GM12878 (cell line): ENCODE results near the gene LRRC45. TPM values are rescaled to one million over a fixed set of nuclear protein-coding genes. Genes with fewer than 3 reads are reported as not detected.
A peak's percentile ranks its signal among the peaks of the same experiment; 100 is the strongest.

Experiments used
- ATAC-seq: fragments of 200-7000 bp; cut with Tn5 transposase; 3 replicates; pipeline ENCODE4 v1.9.1; 2020; ENCODE audit warnings: mild to moderate bottlenecking, moderate library complexity
- BruUV-seq: library from RNA; stranded (reverse); fragments of 400-500 nt; replicated peaks from 2 replicates; lab custom pipeline; 2021; lab: Mats Ljungman, UMichigan
- CTCF ChIA-PET: fragments of 300-600 bp; sonication (Branson Sonifier 250); formaldehyde crosslinking; extraction: SDS; loops from one replicate; lab custom pipeline; 2021; ENCODE audit warnings: inconsistent platforms; lab: Yijun Ruan, JAX
- POLR2A ChIA-PET: fragments of 350-600 bp; formaldehyde crosslinking; extraction: SDS; loops from one replicate; lab custom pipeline; 2021; ENCODE audit warnings: inconsistent platforms; lab: Charles Lee
- RAD21 ChIA-PET: fragments of 300-600 bp; sonication (Branson Sonifier 250); formaldehyde crosslinking; loops from one replicate; lab custom pipeline; 2023; ENCODE audit warnings: antibody characterized with exemption; ENCODE audit not compliant: unreplicated experiment; lab: Charles Lee
- SMC1A ChIA-PET: fragments of 300-600 bp; sonication (Branson Sonifier 250); formaldehyde crosslinking; loops from one replicate; lab custom pipeline; 2023; ENCODE audit not compliant: unreplicated experiment, uncharacterized antibody; lab: Charles Lee
- DNase-seq: peaks from one replicate; pipeline ENCODE4 v3.0.0-alpha.2; 2011; ENCODE audit warnings: low read depth, low spot score
- FAIRE-seq: peaks from 3 replicates; lab custom pipeline; 2011; peaks lifted over from hg19 to GRCh38; lab: Jason Lieb, UNC
- H2AFZ ChIP-seq: 2 replicates; pipeline ENCODE4 v1.6.0; 2011; ENCODE audit warnings: low read depth, low read length, control low read depth; ENCODE audit not compliant: control insufficient read depth
- H3K27ac ChIP-seq: 2 replicates; pipeline ENCODE4 v1.5.1; 2011; ENCODE audit warnings: control low read depth; ENCODE audit not compliant: control insufficient read depth, insufficient read depth
- H3K27me3 ChIP-seq, 2 experiments: replicated peaks in 1 of 2; 2 replicates each; pipeline versions ENCODE4 v1.6.0 to v1.6.1; 2011; ENCODE audit warnings: low read length in 1 of 2; ENCODE audit not compliant: control insufficient read depth in 2 of 2, insufficient read depth in 2 of 2
- H3K36me3 ChIP-seq, 2 experiments: 2 replicates each; pipeline ENCODE4 v1.5.1; 2011; ENCODE audit warnings: low read length in 1 of 2; ENCODE audit not compliant: control insufficient read depth in 2 of 2, insufficient read depth in 2 of 2
- H3K4me1 ChIP-seq: 2 replicates; pipeline ENCODE4 v1.6.1; 2011; ENCODE audit warnings: mild to moderate bottlenecking, low read length, moderate library complexity, mixed read lengths; ENCODE audit not compliant: control insufficient read depth, insufficient read depth
- H3K4me2 ChIP-seq: 2 replicates; pipeline ENCODE4 v1.6.0; 2011; ENCODE audit warnings: control low read depth; ENCODE audit not compliant: control insufficient read depth, insufficient read depth
- H3K4me3 ChIP-seq: fragments of 200-600 bp; sonication (generic); 2 replicates; pipeline ENCODE4 v1.5.1; 2016
- H3K79me2 ChIP-seq: 2 replicates; pipeline ENCODE4 v1.6.0; 2011; ENCODE audit warnings: low read length; ENCODE audit not compliant: control insufficient read depth, insufficient read depth
- H3K9ac ChIP-seq: 2 replicates; pipeline ENCODE4 v1.8.0; 2011; ENCODE audit warnings: low read length, control low read depth, mixed read lengths; ENCODE audit not compliant: control insufficient read depth, insufficient read depth
- H3K9me3 ChIP-seq: replicated peaks from 3 replicates; pipeline ENCODE4 v1.5.1; 2011; ENCODE audit warnings: mild to moderate bottlenecking, low read length; ENCODE audit not compliant: control insufficient read depth, insufficient read depth
- H4K20me1 ChIP-seq: 2 replicates; pipeline ENCODE4 v1.6.0; 2011; ENCODE audit not compliant: control insufficient read depth, insufficient read depth
- POLR2A ChIP-seq: IDR thresholded peaks from 2 replicates; pipeline ENCODE4 v1.6.1; 2011; ENCODE audit warnings: low read depth, mild to moderate bottlenecking, low read length
- RFX5 ChIP-seq: IDR thresholded peaks from 2 replicates; pipeline ENCODE4 v1.6.1; 2011; ENCODE audit warnings: low read depth, low read length, improper control_type of control experiment
- ZBTB4 ChIP-seq: fragments of 450-650 bp; formaldehyde crosslinking; IDR thresholded peaks from 2 replicates; pipeline ENCODE4 v1.4.0; 2022; ENCODE audit warnings: mild to moderate bottlenecking, moderate library complexity
- WGBS: methylation state at CpG from one replicate; pipeline ENCODE4 v1.1.6; 2016; ENCODE audit warnings: low lambda C conversion rate; ENCODE audit not compliant: insufficient replicate concordance, insufficient coverage; ENCODE audit errors: missing lambda C conversion rate; 5-methylcytosine and 5-hydroxymethylcytosine counted together
- in situ Hi-C: fragments of 300-500 bp; cut with MboI; formaldehyde crosslinking; loops from 9 replicates; pipeline ENCODE4 v1.14.3; 2018; ENCODE audit warnings: mixed read lengths
- intact Hi-C: fragments of 100-400 bp; cut with micrococcal nuclease; formaldehyde crosslinking; loops from one replicate; pipeline ENCODE4 v1.14.2; 2022; ENCODE audit not compliant: unreplicated experiment
- polyA plus RNA-seq, 11 experiments: library from polyadenylated mRNA; depleted of rRNA in 4 of 11; unstranded in 6 of 11; stranded (reverse) in 5 of 11; fragments of >200 nt; fragmentation: Nextera tagmentation in 4 of 11; fragmentation: Illumina TruSeq in 1 of 11; extraction: Ambion mirVana in 4 of 11; extraction: Trizol in 1 of 11; gene quantifications; 1 replicate in 1 of 11; 2 replicates in 10 of 11; pipeline versions ENCODE4 v1.2.1 to v1.2.3, GENCODE V29; 2011 to 2016; ENCODE audit warnings: inconsistent platforms in 2 of 11, missing spikeins in 2 of 11, low read depth in 1 of 11
- total RNA-seq, 4 experiments: library from RNA; depleted of rRNA in 3 of 4; stranded (reverse); fragments of >200 nt in 3 of 4; fragmentation: Illumina TruSeq in 1 of 4; extraction: Trizol in 1 of 4; gene quantifications; 2 replicates each; pipeline versions ENCODE4 v1.2.1 to v1.2.3, GENCODE V29; 2013 to 2021

LRRC45 gene
- total and polyA plus RNA-seq, 10 of the 15 experiments (the other 5 are each of a cell fraction or from before 2014, with no cell fraction given) = 0.03 to 27.7 (median 10.4) TPM

GRCh38 chr17:82016061-82016874 lies 6.8 kb upstream of the LRRC45 start:
- 73% methylated on average over 28 of the region's 28 CpGs for WGBS
- Histone ChIP-seq H3K27ac (no peak overlapping the region), H3K9me3 (no peaks in the 10 kb centered on the region), H4K20me1 (no peaks in the 10 kb centered on the region), H3K4me2 (no peak overlapping the region), H3K4me3 (no peak overlapping the region), H3K9ac (no peak overlapping the region), H2AFZ (no peak overlapping the region), H3K79me2 (peaks cover 9% of the 10 kb centered on the region), H3K4me1 (peaks cover 1% of the 10 kb centered on the region; the same call in 1 of the 2 replicates), H3K27me3 (no peaks in the 10 kb centered on the region), H3K36me3 (no peaks in the 10 kb centered on the region; a peak in 2 of 4 replicates)
- FAIRE-seq = no peak
- DNase-seq = no peak
- peak; percentile 6 for TF ChIP-seq POLR2A
- no peak for TF ChIP-seq RFX5
- ChIA-PET SMC1A (no interaction called here), RAD21 (interaction anchor here (1.8 kb wide), 1 partner anchor 56 kb away, joined by 6 read pairs; no protein-coding TSS in a partner anchor), POLR2A (no interaction called here), CTCF (interaction anchor here (0.6 to 0.9 kb wide), 2 partner anchors 40 to 57 kb away, joined by 3 read pairs; no protein-coding TSS in a partner anchor)
- intact Hi-C loops = no loop called here
- no TSS peak for BruUV-seq
- no peak for ATAC-seq
- in situ Hi-C loops = no loop called here

DNA sequence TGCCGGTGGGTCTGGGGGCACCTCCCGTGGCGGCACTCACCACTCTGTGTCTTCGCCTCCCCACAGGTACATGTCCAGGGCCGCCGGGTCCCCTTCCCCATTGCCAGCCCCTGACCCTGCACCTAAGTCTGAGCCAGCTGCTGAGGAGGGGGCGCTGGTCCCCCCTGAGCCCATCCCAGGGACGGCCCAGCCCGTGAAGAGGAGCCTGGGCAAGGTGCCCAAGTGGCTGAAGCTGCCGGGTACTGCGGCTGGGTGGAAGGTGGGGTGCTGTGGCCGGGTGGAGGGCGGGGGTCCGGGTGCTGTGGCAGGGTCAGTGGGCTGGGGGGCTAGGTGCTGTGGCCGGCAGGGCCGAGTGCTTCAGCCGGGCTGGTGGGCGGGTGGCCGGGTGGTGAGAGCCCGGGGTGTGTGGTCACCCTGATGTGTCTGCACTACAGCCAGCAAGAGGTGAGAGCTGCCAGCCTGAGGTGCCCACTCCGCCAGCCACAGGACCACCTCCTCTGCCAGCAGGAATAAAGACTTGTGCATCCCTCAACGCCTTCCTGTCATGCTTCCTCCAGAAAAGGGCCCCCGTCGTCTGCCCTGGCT lies 6.1 kb upstream of the LRRC45 start:
- H3K9ac ChIP-seq = no peak overlapping the region
- ATAC-seq = no peak
- SMC1A ChIA-PET = no interaction called here

More for the DNA sequence above, 6.1 kb upstream of the LRRC45 start:
- Histone ChIP-seq H3K27ac (no peak overlapping the region), H3K79me2 (peaks cover 14% of the 10 kb centered on the region), H3K4me3 (no peak overlapping the region), H3K9me3 (no peaks in the 10 kb centered on the region), H3K4me1 (peaks cover 5% of the 10 kb centered on the region), H4K20me1 (no peaks in the 10 kb centered on the region), H2AFZ (no peak overlapping the region), H3K27me3 (no peaks in the 10 kb centered on the region), H3K4me2 (no peak overlapping the region), H3K36me3 (no peaks in the 10 kb centered on the region; a peak in 2 of 4 replicates)
- RAD21 ChIA-PET = interaction anchor here (1.8 kb wide), 1 partner anchor 57 kb away, joined by 6 read pairs; no protein-coding TSS in a partner anchor
- in situ Hi-C loops (no loop called here), intact Hi-C loops (no loop called here)
- DNase-seq (no peak), FAIRE-seq (no peak)
- POLR2A ChIA-PET = no interaction called here
- CTCF ChIA-PET = no interaction called here
- WGBS = 92% methylated on average over 13 of the region's 24 CpGs
- no peak for TF ChIP-seq RFX5
- no peak for TF ChIP-seq ZBTB4
- TF ChIP-seq POLR2A = peak; percentile 15; the same call in 1 of the 2 replicates
- no TSS peak for BruUV-seq
